OCI-LY1 (cell line): ENCODE measurements around the gene MARCHF10.

Source experiments
- H2AFZ ChIP-seq: fragments of 200-600 bp; sonication (generic), shearing (Covaris generic); 2 replicates; pipeline ENCODE4 v1.6.0; 2014; ENCODE audit warnings: antibody characterized with exemption, mild to moderate bottlenecking, low read length
- H3F3A ChIP-seq: fragments of 200-600 bp; sonication (generic), shearing (Covaris generic); 2 replicates; pipeline ENCODE4 v1.6.0; 2014; ENCODE audit warnings: mild to moderate bottlenecking, antibody characterized with exemption, low read length, moderate library complexity; ENCODE audit not compliant: insufficient read depth
- H3K27ac ChIP-seq: fragments of 200-600 bp; sonication (generic); 2 replicates; pipeline ENCODE4 v1.5.1; 2014; ENCODE audit warnings: low read length, mixed run types, mild to moderate bottlenecking, low read depth; ENCODE audit not compliant: poor library complexity, severe bottlenecking
- H3K27me3 ChIP-seq: fragments of 200-600 bp; sonication (generic); 2 replicates; pipeline ENCODE4 v1.6.0; 2014; ENCODE audit warnings: antibody characterized with exemption, mild to moderate bottlenecking, low read length, moderate library complexity; ENCODE audit not compliant: insufficient read depth
- H3K36me3 ChIP-seq: fragments of 200-600 bp; sonication (generic); 2 replicates; pipeline ENCODE4 v1.6.1; 2014; ENCODE audit warnings: mild to moderate bottlenecking, antibody characterized with exemption, low read length, moderate library complexity, mixed read lengths; ENCODE audit not compliant: insufficient read depth
- H3K4me1 ChIP-seq: fragments of 200-600 bp; sonication (generic); 2 replicates; pipeline ENCODE4 v1.5.1; 2014; ENCODE audit warnings: mild to moderate bottlenecking, low read length, moderate library complexity; ENCODE audit not compliant: insufficient read depth, severe bottlenecking
- H3K4me2 ChIP-seq: fragments of 200-600 bp; sonication (generic), shearing (Covaris generic); 2 replicates; pipeline ENCODE4 v1.6.1; 2014; ENCODE audit warnings: low read length
- H3K4me3 ChIP-seq: fragments of 200-600 bp; sonication (generic); 2 replicates; pipeline ENCODE4 v1.5.1; 2014; ENCODE audit warnings: low read length, low read depth, mild to moderate bottlenecking, mixed read lengths; ENCODE audit not compliant: poor library complexity, severe bottlenecking
- H3K79me2 ChIP-seq: fragments of 200-600 bp; shearing (Covaris generic); 2 replicates; pipeline ENCODE4 v1.6.1; 2016; ENCODE audit warnings: mixed run types, low read length, mixed read lengths; ENCODE audit not compliant: insufficient read depth
- H3K9ac ChIP-seq: fragments of 200-600 bp; sonication (generic), shearing (Covaris generic); 2 replicates; pipeline ENCODE4 v1.6.1; 2014; ENCODE audit warnings: mild to moderate bottlenecking, low read length, mixed read lengths
- H3K9me2 ChIP-seq: fragments of 200-600 bp; sonication (generic), shearing (Covaris generic); 2 replicates; pipeline ENCODE4 v1.6.1; 2014; ENCODE audit warnings: low read depth, mild to moderate bottlenecking, low read length, mixed read lengths
- H3K9me3 ChIP-seq: fragments of 200-600 bp; shearing (Covaris generic); 2 replicates; pipeline ENCODE4 v1.6.1; 2014; ENCODE audit warnings: low read length, mixed read lengths
- H4K20me1 ChIP-seq: fragments of 200-600 bp; sonication (generic), shearing (Covaris generic); 2 replicates; pipeline ENCODE4 v1.6.0; 2016; ENCODE audit warnings: mild to moderate bottlenecking, low read length; ENCODE audit not compliant: insufficient read depth
- EZH2 ChIP-seq: fragments of 200-600 bp; sonication (generic), shearing (Covaris generic); IDR thresholded peaks from 2 replicates; pipeline ENCODE4 v1.8.0; 2017; ENCODE audit warnings: borderline replicate concordance, mixed run types, mild to moderate bottlenecking, antibody characterized with exemption, low read length, moderate library complexity, mixed read lengths
- TF ChIP-seq, protein P1 (sequence below): fragments of 200-600 bp; sonication (generic), shearing (Covaris generic); IDR thresholded peaks from 2 replicates; pipeline ENCODE4 v1.5.1; 2017; ENCODE audit warnings: mild to moderate bottlenecking, antibody characterized with exemption, low read length, moderate library complexity, mixed read lengths

MARCHF10 gene

DNA sequence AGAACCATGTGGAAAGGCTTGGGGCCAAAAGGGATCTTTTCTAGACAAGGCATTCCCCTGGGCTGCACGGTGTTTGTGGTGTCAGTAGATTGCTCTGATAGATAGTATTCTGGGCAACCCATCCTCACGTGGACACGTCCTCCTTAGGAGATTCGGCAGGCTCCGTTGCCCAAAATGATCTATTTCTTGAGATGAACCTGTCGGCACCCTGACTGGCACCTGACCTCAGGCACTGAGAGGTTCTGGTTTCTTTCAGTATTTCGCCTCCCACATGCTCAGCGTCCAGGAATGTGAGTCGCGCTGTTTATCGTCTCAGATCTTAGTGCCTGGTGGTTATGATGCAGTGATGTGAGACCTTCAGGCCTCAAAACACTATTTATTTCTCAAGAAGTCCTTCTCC is 89.7 kb downstream of the MARCHF10 start:
- H2AFZ ChIP-seq, result no peak overlapping the region

DNA sequence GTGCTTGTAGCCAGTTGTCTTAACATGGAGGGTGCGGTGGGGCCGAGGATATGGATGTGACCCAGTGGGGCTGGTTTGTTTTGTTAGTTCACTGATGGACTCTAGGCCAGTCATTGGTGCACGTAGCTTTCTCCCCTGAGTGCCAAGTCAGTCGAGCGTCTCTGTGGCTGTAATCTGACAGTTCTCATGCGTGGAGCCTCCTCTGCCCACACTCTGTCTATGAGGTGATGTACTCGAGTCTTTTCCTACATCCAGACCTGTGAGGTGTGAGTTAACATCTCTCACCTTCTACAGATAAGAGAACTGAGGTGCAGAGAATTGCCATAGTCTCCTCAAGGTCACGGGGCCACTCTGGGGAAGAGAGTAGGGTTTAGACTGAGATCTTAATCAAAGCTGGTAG is 90.2 kb downstream of the MARCHF10 start:
- Histone ChIP-seq H2AFZ (no peak overlapping the region), H3K9me3 (no peaks in the 10 kb centered on the region), H3F3A (no peaks in the 10 kb centered on the region), H3K9ac (no peak overlapping the region), H3K36me3 (no peaks in the 10 kb centered on the region), H3K79me2 (no peaks in the 10 kb centered on the region), H3K9me2 (no peaks in the 10 kb centered on the region), H3K4me2 (no peak overlapping the region), H3K27ac (no peak overlapping the region), H3K4me1 (no peaks in the 10 kb centered on the region), H3K4me3 (no peak overlapping the region), H4K20me1 (no peaks in the 10 kb centered on the region), H3K27me3 (peaks cover 4% of the 10 kb centered on the region; the same call in 1 of the 2 replicates)
- TF ChIP-seq, protein P1, sequence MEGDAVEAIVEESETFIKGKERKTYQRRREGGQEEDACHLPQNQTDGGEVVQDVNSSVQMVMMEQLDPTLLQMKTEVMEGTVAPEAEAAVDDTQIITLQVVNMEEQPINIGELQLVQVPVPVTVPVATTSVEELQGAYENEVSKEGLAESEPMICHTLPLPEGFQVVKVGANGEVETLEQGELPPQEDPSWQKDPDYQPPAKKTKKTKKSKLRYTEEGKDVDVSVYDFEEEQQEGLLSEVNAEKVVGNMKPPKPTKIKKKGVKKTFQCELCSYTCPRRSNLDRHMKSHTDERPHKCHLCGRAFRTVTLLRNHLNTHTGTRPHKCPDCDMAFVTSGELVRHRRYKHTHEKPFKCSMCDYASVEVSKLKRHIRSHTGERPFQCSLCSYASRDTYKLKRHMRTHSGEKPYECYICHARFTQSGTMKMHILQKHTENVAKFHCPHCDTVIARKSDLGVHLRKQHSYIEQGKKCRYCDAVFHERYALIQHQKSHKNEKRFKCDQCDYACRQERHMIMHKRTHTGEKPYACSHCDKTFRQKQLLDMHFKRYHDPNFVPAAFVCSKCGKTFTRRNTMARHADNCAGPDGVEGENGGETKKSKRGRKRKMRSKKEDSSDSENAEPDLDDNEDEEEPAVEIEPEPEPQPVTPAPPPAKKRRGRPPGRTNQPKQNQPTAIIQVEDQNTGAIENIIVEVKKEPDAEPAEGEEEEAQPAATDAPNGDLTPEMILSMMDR, result no peak
- no peak for TF ChIP-seq EZH2

More for the DNA sequence above, 89.7 kb downstream of the MARCHF10 start:
- Histone ChIP-seq H3K27me3 (peaks cover 4% of the 10 kb centered on the region; the same call in 1 of the 2 replicates), H3K79me2 (no peaks in the 10 kb centered on the region), H3K9me2 (no peaks in the 10 kb centered on the region), H4K20me1 (no peaks in the 10 kb centered on the region), H3K9me3 (no peaks in the 10 kb centered on the region), H3K4me1 (no peaks in the 10 kb centered on the region), H3K4me2 (no peak overlapping the region), H3K9ac (no peak overlapping the region), H3K36me3 (no peaks in the 10 kb centered on the region), H3F3A (no peaks in the 10 kb centered on the region), H3K27ac (no peak overlapping the region), H3K4me3 (no peak overlapping the region)
- TF ChIP-seq, protein P1, result no peak
- no peak for TF ChIP-seq EZH2

DNA sequence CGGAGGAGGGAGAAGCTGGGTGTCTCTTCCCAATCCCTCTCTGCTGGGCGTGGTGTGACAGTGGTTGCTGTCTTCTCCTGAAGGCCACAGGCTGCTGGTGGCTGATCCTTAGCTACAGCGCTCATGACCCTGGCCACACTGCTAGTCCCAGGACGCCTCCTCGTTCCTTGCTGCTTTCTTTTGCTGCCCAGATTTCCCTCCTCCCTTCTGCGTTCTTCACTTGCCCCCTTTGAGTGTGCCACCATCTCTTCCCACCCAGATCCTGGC is 90.6 kb downstream of the MARCHF10 start:
- Histone ChIP-seq H3F3A (no peaks in the 10 kb centered on the region), H3K9ac (no peak overlapping the region), H4K20me1 (no peaks in the 10 kb centered on the region), H2AFZ (no peak overlapping the region), H3K4me3 (no peak overlapping the region), H3K36me3 (no peaks in the 10 kb centered on the region), H3K9me2 (no peaks in the 10 kb centered on the region), H3K4me1 (no peaks in the 10 kb centered on the region), H3K4me2 (no peak overlapping the region), H3K27ac (no peak overlapping the region), H3K27me3 (peaks cover 4% of the 10 kb centered on the region; the same call in 1 of the 2 replicates), H3K9me3 (no peaks in the 10 kb centered on the region), H3K79me2 (no peaks in the 10 kb centered on the region)
- TF ChIP-seq, protein P1, result no peak
- no peak for TF ChIP-seq EZH2
